AG04449 (cell line): Measurements from ENCODE around the gene GRWD1.
"Not testable (repeated sequence)": the region's sequence is repeated elsewhere in the genome, so short reads cannot be mapped to it uniquely, and the experiment has no call there.

Experiments
- CTCF ChIA-PET: fragments of 350-600 bp; formaldehyde crosslinking; extraction: SDS; loops from one replicate; lab custom pipeline; 2021; ENCODE audit warnings: antibody characterized with exemption; lab: Yijun Ruan, JAX
- POLR2A ChIA-PET: fragments of 400-600, 350-600 bp; formaldehyde crosslinking; extraction: SDS; loops from one replicate; lab custom pipeline; 2020; ENCODE audit warnings: antibody characterized with exemption, inconsistent platforms; lab: Yijun Ruan, JAX
- DNase-seq: peaks from one replicate; pipeline ENCODE4 v3.0.0-alpha.2; 2010; ENCODE audit warnings: low read depth, low spot score
- H3K4me3 ChIP-seq: 2 replicates; pipeline ENCODE4 v1.5.1; 2011; ENCODE audit warnings: low read depth, mild to moderate bottlenecking, control low read depth, low read length
- CTCF ChIP-seq: IDR thresholded peaks from one replicate; pipeline ENCODE4 v1.5.1; 2011; ENCODE audit warnings: mild to moderate bottlenecking, moderate library complexity, low read length, control low read depth, inconsistent platforms; ENCODE audit not compliant: insufficient read depth; ENCODE audit errors: missing control alignments

The GRWD1 gene

DNA sequence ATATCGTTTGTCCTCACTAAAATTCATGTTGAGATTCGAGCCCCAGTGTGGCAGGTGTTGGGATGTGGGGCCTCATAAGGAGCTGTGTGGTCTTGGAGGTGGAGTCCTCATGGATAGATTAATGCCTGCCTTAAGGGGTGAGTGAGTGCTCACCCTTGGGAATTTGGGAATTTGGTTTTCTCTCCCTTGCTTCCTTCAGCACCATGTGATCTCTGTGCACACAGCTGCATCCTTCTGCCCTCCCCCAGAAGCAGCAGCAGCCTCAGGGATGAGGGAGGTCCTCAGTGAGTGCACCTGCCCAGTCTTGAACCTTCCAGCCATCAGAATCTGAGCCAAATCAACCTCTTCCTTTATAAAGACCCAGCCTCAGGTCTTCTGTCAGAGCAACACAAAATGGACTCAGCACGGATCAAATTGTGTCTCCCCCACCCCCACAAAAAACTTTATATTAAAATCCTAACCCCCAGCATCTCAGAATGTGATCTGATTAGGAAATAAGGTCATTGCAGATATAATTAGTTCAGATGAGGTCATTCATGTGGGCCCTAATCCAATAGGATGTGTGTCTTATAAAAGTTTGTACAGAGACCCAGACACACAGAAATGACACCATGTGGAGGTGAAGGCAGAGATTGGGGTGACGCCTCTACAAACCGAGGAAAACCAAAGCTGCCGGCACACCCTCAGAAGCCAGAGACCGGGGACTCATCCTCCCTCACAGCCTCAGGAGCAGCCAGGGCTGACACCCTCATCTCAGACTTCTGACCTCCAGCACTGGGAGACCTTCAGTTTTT is 36.3 kb downstream of the GRWD1 start:
- TF ChIP-seq CTCF, result no peak
- no peak overlapping the region for H3K4me3 ChIP-seq
- CTCF ChIA-PET, result interaction anchor here (0.7 to 4.6 kb wide), 5 partner anchors 8 to 105 kb away, joined by 3 to 48 read pairs (median 4); partner anchors contain the start of gene KDELR1
- no peak for DNase-seq
- POLR2A ChIA-PET, result no interaction called here

DNA sequence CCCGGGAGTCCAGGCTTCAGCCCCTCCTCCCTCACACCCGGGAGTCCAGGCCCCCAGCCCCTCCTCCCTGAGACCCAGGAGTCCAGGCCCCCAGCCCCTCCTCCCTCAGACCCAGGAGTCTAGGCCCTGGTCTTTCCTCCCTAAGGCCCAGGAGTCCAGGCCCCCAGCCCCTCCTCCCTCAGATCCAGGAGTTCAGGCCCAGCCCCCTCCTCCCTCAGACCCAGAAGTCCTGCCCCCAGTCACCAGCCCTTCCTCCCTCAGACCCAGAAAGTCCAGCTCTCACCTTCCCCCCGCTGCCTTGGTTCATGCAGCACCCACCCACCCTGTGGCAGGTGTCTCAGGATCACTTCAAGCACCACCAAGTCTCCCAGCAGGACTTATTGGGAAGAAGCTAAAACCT is 37.5 kb downstream of the GRWD1 start:
- ChIA-PET POLR2A (no interaction called here), CTCF (no interaction called here)
- no peak overlapping the region for H3K4me3 ChIP-seq
- no peak for DNase-seq
- no peak for TF ChIP-seq CTCF

DNA sequence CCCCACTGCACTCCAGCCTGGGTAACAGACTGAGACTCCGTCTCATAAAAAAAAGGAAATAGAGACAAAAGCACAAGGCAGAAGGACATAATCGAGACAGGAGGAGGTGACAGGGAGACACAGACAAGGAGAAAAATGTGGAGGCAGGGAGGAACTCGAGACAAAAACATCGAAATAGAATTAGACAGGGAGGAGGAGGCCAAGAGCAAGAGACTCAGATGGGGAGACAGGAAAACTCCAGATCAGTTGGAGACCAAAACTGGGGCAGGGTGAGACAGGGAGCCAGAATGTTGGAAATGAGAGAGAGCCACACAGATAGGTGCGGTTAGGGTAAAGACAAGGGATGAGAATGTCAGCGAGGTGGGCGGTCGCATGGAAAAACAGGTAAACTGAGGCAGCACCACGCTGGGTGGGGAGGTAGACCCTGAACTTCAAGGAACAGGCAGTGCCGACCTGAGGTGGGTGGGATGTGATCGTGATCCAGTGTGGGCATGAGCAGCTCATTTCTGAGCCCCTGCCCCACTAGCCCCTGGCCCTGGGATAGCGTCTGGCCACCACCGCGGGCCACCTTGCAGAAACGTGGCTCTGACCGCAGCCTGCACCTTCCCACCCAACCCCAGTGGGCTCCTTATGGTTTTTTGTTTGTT is 38.6 kb downstream of the GRWD1 start:
- no peak overlapping the region for H3K4me3 ChIP-seq
- ChIA-PET POLR2A (no interaction called here), CTCF (interaction anchor here (0.5 kb wide), 1 partner anchor 87 kb away, joined by 3 read pairs; no protein-coding TSS in a partner anchor)
- TF ChIP-seq CTCF, result no peak
- DNase-seq, result no peak

DNA sequence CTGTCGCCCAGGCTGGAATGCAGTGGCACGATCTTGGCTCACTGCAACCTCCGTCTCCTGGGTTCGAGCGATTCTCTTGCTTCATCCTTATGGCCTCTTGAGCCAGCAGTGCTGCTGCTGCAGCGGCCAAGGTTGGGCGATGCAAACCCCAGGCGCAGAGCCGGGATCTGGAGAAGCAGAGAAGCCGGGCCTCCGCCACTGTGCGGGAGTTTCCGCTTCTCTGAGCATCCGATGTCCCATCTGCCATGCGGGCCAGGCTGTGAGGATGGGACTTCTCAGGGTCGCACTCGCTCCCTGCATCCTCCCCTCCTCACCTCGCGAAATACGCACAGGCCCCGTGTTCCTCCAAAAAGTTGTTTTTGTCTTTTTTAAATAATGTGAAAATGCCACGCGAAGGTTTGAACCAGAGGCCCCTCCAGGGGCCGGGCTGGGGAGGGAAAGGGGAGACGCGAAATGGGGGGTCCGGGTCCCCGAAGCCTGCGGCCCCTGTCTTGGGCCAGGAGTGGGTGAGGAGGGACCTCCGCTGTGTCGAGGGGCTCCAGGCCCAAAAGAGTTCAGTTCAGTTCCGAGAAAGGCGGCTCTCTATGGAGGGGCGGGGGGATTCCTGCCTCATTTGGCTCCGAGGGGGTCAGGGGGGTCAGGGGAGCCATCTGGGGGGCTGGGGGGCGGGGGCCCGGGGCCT is 39.3 kb downstream of the GRWD1 start:
- DNase-seq, result no peak
- H3K4me3 ChIP-seq, result no peak overlapping the region
- TF ChIP-seq CTCF, result no peak
- CTCF ChIA-PET, result interaction anchor here (0.5 kb wide), 1 partner anchor 87 kb away, joined by 3 read pairs; no protein-coding TSS in a partner anchor
- POLR2A ChIA-PET, result no interaction called here

DNA sequence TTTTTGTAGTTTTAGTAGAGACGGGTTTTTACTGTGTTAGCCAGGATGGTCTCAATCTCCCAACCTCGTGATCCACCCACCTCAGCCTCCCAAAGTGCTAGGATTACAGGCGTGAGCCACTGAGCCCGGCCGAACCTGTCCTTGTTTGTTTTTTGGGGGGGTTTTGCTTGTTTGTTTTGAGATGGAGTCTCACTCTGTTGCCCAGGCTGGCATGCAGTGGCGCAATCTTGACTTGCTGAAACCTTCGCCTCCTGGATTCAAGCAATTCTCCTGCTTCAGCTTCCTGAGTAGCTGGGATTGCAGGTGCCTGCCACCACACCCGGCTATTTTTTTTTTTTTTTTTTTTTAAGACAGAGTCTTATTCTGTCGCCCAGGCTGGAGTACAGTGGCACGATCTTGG is 40.9 kb downstream of the GRWD1 start:
- POLR2A ChIA-PET, H3K4me3 ChIP-seq, DNase-seq: not testable (repeated sequence)
- CTCF ChIA-PET, result interaction anchor here (1.9 to 12.1 kb wide), 4 partner anchors 11 to 122 kb away, joined by 10 to 392 read pairs (median 30); partner anchors contain the start of gene SPACA4

GRCh38 chr19:48487544-48487943 is 41.8 kb downstream of the GRWD1 start:
- no peak for DNase-seq
- TF ChIP-seq CTCF, result no peak
- ChIA-PET CTCF (interaction anchor here (0.7 to 12.1 kb wide), 11 partner anchors 7 to 173 kb away, joined by 3 to 392 read pairs (median 10); partner anchors contain the start of genes GRIN2D, KDELR1 and SPACA4), POLR2A (interaction anchor here (0.7 to 1.3 kb wide), 3 partner anchors 11 to 97 kb away, joined by 3 read pairs; no protein-coding TSS in a partner anchor)
- H3K4me3 ChIP-seq, result no peak overlapping the region
